Smooth muscle cell (in vitro differentiated cells): ENCODE data around the gene IL10RA. TPM values are rescaled to one million over a fixed set of nuclear protein-coding genes. Genes with fewer than 3 reads are reported as not detected.

ENCODE experiments used
- DNase-seq: peaks from one replicate; lab custom pipeline; 2025; ENCODE audit not compliant: unreplicated experiment; lab: John Stamatoyannopoulos, UW
- H2AFZ ChIP-seq: fragments of 200-600 bp; sonication (generic); 2 replicates; pipeline ENCODE4 v1.6.0; 2016; ENCODE audit warnings: antibody characterized with exemption, low read depth, mild to moderate bottlenecking
- H3F3A ChIP-seq: fragments of 200-600 bp; sonication (generic); 2 replicates; pipeline ENCODE4 v1.6.0; 2017; ENCODE audit warnings: antibody characterized with exemption, low read depth
- H3K27ac ChIP-seq: fragments of 200-600 bp; sonication (generic); 2 replicates; pipeline ENCODE4 v1.5.1; 2016; ENCODE audit warnings: low read depth, mild to moderate bottlenecking
- H3K27me3 ChIP-seq: fragments of 200-600 bp; sonication (generic); 2 replicates; pipeline ENCODE4 v1.6.1; 2016; ENCODE audit warnings: low read depth, mild to moderate bottlenecking
- H3K36me3 ChIP-seq: fragments of 200-600 bp; sonication (generic); 2 replicates; pipeline ENCODE4 v1.5.1; 2016; ENCODE audit warnings: low read depth
- H3K4me1 ChIP-seq: fragments of 200-600 bp; sonication (generic); 2 replicates; pipeline ENCODE4 v1.5.1; 2016; ENCODE audit warnings: low read depth
- H3K4me2 ChIP-seq: fragments of 200-600 bp; sonication (generic); 2 replicates; pipeline ENCODE4 v1.6.0; 2016; ENCODE audit warnings: mild to moderate bottlenecking
- H3K4me3 ChIP-seq: fragments of 200-600 bp; sonication (generic); 2 replicates; pipeline ENCODE4 v1.5.1; 2016; ENCODE audit warnings: mild to moderate bottlenecking
- H3K79me2 ChIP-seq: fragments of 200-600 bp; sonication (generic); 2 replicates; pipeline ENCODE4 v1.6.0; 2016; ENCODE audit warnings: low read depth, mild to moderate bottlenecking
- H3K9ac ChIP-seq: fragments of 200-600 bp; sonication (generic); 2 replicates; pipeline ENCODE4 v1.6.0; 2016; ENCODE audit warnings: low read depth
- H3K9me3 ChIP-seq: fragments of 200-600 bp; sonication (generic); replicated peaks from 2 replicates; pipeline ENCODE4 v1.5.1; 2016; ENCODE audit warnings: low read depth
- H4K20me1 ChIP-seq: fragments of 200-600 bp; sonication (generic); 2 replicates; pipeline ENCODE4 v1.6.0; 2016; ENCODE audit warnings: low read depth
- WGBS: methylation state at CpG from one replicate; pipeline ENCODE4 v1.1.7; 2016; ENCODE audit warnings: low lambda C conversion rate; 5-methylcytosine and 5-hydroxymethylcytosine counted together
- polyA plus RNA-seq: library from polyadenylated mRNA; unstranded; fragments of >200 nt; fragmentation: Nextera tagmentation; extraction: Ambion mirVana; gene quantifications from 2 replicates; pipeline ENCODE4 v1.2.1, GENCODE V29; 2016
- total RNA-seq: library from RNA; depleted of rRNA; stranded (reverse); fragments of >200 nt; gene quantifications from 2 replicates; pipeline ENCODE4 v1.2.3, GENCODE V29; 2014
- TF ChIP-seq, protein P1 (sequence below): fragments of 200-600 bp; sonication (generic); IDR thresholded peaks from 2 replicates; pipeline ENCODE4 v1.5.1; 2017; ENCODE audit warnings: borderline replicate concordance, mild to moderate bottlenecking, antibody characterized with exemption; ENCODE audit not compliant: insufficient read depth, poor library complexity, severe bottlenecking

Gene IL10RA
- total and polyA plus RNA-seq, 2 experiments from 2014 or later, result 0.07 to 0.18 TPM

DNA sequence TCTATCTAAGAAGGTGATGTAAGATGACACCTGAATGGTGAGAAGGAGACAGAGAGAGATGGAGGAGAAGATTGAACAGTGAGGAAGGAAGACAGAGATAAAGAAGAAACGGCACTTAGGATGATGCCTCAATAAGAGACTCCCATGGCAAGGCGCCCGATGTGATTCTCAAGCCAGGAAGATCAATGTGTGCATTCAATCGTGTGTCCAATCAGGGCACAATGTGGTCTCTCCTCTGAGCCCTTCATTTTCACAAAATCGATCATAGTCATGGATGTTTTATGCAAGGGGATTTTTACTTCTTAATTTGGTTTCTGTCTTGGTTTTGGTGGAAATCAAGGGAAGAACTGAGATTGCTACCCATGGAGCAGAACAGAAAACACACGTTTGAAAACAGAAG, 37.1 kb upstream of the IL10RA start:
- Histone ChIP-seq H3K4me1 (no peaks in the 10 kb centered on the region), H4K20me1 (no peaks in the 10 kb centered on the region), H3K79me2 (no peaks in the 10 kb centered on the region), H3K9ac (no peak overlapping the region), H2AFZ (no peak overlapping the region), H3K36me3 (no peaks in the 10 kb centered on the region), H3K9me3 (no peaks in the 10 kb centered on the region), H3F3A (no peaks in the 10 kb centered on the region), H3K4me2 (no peak overlapping the region), H3K27me3 (no peaks in the 10 kb centered on the region), H3K4me3 (no peak overlapping the region), H3K27ac (no peak overlapping the region)
- no peak for DNase-seq
- TF ChIP-seq, protein P1, sequence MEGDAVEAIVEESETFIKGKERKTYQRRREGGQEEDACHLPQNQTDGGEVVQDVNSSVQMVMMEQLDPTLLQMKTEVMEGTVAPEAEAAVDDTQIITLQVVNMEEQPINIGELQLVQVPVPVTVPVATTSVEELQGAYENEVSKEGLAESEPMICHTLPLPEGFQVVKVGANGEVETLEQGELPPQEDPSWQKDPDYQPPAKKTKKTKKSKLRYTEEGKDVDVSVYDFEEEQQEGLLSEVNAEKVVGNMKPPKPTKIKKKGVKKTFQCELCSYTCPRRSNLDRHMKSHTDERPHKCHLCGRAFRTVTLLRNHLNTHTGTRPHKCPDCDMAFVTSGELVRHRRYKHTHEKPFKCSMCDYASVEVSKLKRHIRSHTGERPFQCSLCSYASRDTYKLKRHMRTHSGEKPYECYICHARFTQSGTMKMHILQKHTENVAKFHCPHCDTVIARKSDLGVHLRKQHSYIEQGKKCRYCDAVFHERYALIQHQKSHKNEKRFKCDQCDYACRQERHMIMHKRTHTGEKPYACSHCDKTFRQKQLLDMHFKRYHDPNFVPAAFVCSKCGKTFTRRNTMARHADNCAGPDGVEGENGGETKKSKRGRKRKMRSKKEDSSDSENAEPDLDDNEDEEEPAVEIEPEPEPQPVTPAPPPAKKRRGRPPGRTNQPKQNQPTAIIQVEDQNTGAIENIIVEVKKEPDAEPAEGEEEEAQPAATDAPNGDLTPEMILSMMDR, result no peak
- WGBS, result 85% methylated on average over 6 of the region's 6 CpGs

DNA sequence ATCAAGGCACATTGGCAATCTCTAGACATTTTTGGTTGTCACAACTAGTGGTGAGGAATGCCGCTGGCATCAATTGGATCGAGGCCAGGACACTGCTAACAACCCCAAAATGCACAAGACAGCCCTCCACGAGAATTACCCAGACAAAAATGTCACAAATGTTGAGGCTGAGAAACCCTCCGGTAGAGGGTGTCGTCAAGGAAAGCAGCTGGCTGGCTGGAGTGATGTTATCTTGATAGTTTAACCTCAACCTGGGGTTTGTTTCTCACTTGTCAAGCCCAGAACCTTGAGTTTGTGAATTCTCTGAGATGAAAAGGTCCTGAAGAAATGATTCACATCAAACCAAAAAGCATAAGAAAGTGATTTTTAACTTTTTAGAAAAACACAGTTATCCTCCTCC, 35.9 kb upstream of the IL10RA start:
- WGBS, result 41% methylated on average over 5 of the region's 5 CpGs
- H3K4me2 ChIP-seq, result no peak overlapping the region
- no peak for DNase-seq
- no peaks in the 10 kb centered on the region for H3K27me3 ChIP-seq
- H3K79me2 ChIP-seq, result no peaks in the 10 kb centered on the region
- no peaks in the 10 kb centered on the region for H3K36me3 ChIP-seq
- H3K9ac ChIP-seq, result no peak overlapping the region
- H4K20me1 ChIP-seq, result no peaks in the 10 kb centered on the region
- no peaks in the 10 kb centered on the region for H3K9me3 ChIP-seq
- TF ChIP-seq, protein P1, result peak; percentile 23
- H3K4me1 ChIP-seq, result no peaks in the 10 kb centered on the region
- no peak overlapping the region for H3K4me3 ChIP-seq
- H3F3A ChIP-seq, result no peaks in the 10 kb centered on the region
- H3K27ac ChIP-seq, result no peak overlapping the region
- H2AFZ ChIP-seq, result no peak overlapping the region

DNA sequence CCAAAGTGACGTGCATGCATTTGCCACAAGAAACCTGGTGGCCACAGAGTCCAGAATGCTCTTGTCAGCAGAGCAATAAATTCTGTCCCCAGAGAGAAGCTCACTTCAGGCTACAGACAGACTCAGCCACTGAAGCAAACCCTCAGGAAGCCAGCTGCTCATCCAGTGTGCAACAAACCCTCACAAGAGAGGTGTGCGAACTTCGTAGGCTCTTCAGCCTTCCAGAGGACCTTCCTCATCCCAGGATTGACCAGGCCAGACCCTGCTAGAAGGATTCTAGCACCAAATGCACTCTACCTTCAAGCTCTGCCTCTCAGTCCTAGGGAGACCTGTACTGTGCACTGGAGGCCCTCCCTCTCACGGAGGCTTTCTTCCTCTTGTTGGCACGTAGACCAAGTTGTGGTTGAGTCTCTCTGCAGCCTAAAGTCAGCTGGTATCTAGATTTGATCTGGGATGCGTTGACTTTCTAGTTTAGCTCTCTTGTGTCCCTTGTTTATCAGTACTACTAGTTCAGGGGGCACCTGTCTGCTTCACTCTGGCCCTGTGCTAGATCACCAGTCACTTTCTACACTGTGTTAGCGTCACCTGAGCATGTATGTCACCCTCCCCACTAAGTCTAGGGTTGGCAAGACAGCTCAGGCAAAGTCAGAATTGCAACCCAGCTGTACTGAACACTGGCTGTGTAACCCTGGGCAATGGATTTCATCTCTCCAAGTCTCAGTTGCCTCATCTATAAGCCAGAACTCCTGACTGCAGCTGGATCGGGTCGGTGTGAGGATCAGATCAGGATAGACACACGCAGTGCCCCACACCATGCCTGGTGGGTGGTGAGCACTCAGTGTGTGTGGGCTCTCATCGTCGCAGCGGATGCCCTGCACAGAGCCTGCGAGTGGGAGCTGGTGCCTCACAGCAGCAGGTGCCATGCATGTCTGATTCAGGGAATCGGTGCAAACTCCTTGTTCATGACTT, 34.9 kb upstream of the IL10RA start:
- Histone ChIP-seq H3K36me3 (no peaks in the 10 kb centered on the region), H3K27me3 (no peaks in the 10 kb centered on the region), H3F3A (no peaks in the 10 kb centered on the region), H3K4me2 (no peak overlapping the region), H3K9ac (no peak overlapping the region), H3K79me2 (no peaks in the 10 kb centered on the region), H3K4me3 (no peak overlapping the region), H3K9me3 (no peaks in the 10 kb centered on the region), H3K27ac (no peak overlapping the region), H4K20me1 (no peaks in the 10 kb centered on the region), H3K4me1 (no peaks in the 10 kb centered on the region), H2AFZ (no peak overlapping the region)
- DNase-seq, result no peak
- WGBS, result 88% methylated on average over 15 of the region's 15 CpGs
- TF ChIP-seq, protein P1, result no peak
